ENCODE measurements around the gene ITFG2. TPM values are rescaled to one million over a fixed set of nuclear protein-coding genes. Genes with fewer than 3 reads are reported as not detected.
A peak's percentile ranks its signal among the peaks of the same experiment; 100 is the strongest.
"Not testable (repeated sequence)": the region's sequence is repeated elsewhere in the genome, so short reads cannot be mapped to it uniquely, and the experiment has no call there.

Gene ITFG2
- total RNA-seq, 1 donor from 2014 or later: 17.8 TPM

DNA sequence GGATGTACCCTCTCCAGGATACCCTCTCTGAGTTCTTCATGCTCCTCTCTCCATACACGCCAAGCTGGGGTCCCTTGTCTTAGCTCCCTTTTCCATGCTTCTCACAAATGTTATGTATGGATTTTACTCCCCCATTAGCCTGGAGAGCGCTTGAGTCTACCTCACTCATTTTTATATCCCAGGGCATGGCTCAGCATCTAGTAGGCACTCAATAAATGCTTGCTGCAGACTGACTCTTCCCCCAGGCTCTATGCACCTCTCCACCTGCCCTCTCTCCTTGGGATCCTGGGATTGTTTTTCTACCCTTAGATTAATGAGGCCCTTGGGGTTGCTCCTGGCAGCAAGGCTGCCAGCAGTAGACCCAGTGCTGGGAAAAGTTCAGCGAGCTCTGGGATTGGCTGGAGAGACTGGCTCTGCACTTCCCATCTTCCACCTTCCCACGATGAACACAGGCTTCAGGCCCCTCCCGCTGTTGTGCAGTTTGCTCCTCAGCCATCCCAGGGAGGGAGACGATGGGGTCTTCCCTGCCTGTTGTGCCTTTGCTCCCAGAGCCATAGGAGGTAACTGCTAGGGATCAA lies 20.2 kb downstream of the ITFG2 start:
- ATAC-seq: no peak

DNA sequence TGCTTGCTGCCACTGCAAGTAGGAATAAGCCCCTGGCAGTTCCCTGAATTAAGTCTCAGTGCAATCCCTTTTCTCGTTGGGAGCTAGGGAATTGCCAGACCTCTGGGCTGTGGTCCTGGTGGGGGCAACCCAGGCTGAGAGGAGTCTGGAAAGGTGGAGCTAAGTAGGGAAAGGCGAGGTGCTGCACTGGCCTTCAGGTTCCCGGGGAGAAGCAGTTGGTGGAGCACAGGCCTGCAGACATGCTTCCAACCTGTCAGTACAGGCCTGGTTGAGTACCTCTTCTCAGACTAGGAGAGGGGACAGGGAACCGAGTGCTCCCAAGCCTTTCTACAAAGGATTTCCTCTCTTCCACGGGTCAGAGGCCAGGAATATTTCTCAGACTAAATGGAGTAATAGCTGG lies 20.9 kb downstream of the ITFG2 start:
- no peak for ATAC-seq

DNA sequence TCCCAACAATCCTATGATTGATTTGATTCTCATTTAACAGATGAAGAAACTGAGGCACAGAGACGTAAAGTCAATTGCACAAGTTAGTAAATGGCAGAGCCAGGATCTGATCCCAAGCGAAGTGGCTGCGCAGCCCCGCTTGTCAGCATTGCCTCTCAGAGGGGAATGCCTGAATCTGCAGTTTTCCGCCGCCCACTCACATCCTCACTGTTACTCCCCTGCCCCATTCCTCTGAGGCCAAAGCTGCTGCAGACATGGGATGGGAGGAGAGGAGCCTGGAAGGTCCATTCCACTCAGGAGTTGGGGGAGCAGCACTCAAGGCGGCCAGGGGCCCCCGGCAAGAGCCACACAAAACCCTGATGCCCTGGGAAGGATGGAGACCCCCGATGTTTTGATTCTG lies 21.3 kb downstream of the ITFG2 start:
- ATAC-seq: no peak

DNA sequence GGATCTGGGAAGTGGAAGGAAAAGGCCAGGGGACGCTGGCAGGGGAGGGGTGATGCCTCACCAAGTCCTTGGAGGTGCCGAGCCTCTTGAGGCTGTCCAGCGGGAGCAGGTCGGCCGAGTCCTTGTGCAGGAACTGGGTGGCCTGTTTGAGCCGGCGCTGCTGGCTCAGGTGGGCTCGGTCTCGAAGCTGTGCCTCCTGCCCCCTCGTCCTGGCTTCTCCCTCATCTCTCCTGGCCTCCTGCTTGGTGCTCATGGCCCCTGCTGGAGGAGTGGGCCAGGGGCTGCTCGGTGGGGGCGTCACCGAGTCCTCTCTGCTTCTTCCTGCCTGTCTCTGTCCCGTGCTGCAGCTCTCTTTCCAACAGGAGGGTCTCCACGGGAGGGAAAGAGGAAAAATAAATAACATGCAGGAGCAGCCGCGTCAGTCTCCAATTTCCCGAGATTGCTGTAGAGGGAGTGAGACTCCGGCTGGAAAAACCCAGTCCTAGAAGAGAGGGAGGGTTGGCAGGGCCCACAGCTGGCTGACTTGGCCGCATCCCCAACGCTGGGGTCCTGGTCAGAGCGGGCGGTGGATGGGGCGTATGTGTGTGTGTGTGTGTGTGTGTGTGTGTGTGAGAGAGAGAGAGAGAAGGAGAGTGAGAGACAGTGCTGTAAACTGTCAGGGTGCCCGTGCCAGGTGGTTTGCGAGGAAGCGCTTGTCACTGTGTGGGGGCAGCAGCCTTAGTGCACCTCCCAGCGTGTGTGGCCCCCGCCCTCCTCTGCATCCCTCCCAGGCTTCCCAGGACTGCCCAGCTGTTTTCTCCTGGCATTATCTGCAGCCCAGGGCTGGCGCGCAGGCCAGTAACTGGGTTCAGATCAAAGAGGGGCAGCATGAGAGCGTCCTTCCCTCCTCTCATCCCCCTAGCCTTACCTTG lies 22.4 kb downstream of the ITFG2 start, which contains the start of gene NRIP2:
Gene NRIP2 (minus strand): TSS at position 455 of the 911 bp plus-strand sequence. CDS start 52 bp downstream, at position 403.
- ATAC-seq: peak; percentile 7

DNA sequence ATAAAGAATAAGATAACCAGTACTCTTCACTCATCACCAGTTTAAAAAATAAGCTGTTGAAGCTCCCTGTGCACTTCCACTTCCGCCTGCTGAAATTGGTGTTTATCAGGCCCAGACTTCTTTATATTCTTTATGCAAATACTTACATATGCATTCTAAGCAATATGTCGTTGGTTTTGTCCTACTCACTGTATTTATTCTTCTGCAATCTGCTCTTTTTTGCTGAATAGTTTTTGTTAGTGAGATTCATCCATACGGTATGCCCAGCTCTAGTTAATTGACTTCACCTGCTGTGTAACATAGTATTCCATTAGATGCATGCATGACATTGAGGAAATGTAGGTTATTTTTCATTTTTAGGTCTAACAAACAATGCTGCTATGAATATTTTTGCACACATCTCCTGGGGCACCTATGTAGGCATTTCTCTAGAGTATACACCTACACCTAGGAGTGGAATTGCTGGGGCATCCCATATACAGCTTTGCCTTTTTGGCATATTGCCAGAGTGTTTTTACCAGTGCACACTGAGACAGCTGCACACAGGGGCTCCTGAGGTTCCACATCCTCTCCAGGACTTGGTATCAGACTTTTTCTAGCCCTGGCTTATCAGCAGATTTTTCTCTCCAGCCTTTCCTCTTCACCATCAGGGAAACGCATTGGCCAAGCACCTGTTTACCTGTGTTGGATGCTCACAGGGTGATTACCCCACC lies 23.4 kb downstream of the ITFG2 start:
- ATAC-seq: peak; percentile 39

DNA sequence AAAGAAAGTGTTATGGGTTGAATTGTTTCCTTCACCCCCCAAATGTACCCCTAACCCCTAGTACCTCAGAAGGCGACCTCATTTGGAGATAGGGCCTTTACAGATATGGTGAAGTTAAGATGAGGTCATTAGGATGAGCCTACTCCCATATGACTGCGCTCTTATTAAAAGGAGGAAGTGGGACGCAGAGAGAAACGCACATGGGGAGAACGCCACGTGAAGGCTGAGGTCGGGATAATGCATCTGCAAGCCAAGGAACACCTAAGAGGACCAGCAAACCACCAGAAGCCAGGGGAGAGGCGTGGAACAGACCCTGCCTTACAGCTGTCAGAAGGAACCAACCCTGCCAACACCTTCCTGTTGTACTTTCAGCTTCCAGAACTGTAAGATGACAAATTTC lies 24.1 kb downstream of the ITFG2 start:
- no peak for ATAC-seq

DNA sequence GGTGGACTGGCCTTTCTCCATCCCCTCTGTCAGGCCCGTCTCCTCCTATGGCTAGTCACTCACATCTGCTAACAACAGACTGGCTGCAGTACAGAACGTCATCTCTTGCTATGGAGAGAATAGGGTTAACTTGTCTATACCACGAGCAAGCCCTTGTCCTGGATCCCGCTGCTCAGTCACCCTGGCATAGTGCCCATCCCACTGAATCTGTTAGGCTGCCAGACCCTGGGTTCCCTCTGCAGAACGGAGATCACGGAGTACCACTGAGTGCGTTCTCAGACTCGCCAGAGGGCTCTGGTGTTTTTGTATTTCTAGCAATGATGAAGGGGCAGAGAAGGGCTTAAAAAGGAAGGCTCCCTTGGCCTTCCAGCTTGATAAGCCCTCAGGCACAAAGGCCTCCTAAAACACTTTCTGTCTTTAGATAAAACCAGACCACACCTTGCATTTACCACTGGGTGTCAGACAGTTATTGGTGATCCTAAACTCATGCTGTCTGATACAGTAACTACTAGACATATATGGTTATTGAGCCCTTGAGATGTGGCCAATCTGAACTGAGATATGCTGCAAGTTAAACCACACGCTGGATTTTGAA lies 28.7 kb downstream of the ITFG2 start:
- ATAC-seq: no peak

DNA sequence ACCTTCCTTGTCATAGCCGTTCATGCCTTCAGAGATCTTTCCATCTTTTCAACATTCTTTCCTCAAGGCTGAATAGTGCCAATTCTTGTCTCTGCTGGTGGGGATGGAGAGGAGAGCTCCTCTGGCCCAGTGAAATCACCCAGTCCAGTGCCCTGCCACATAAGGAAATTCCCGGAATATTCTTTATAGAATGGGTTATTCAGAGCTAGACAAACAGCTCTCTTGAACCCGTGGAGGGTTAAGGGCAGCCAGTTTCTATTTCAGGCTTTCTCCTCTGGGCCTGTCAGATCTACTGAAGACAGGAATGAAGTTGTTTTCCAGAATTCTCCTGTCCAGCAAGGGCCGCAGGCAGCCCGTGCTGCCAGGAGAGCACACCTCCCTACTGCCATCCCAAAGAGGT lies 30.5 kb downstream of the ITFG2 start:
- no peak for ATAC-seq

DNA sequence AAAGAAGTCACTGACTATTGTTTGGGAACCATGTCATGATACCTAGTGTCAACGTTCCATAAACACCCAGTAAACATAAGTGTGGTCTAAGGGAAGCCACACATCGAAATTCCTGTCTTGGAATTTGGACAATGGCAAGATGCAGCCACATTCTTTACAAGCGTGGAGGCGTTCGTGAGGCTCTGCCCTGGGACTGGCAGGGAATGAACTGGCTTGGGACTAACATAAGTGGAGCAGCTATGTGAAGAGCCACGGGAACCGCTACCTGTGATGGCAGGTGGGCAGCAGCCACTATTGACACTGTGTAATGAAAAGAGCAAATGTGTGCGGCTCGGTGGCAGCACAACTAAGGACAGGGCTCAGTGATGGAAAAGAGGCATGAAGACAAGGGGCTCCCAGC lies 32.3 kb downstream of the ITFG2 start:
- no peak for ATAC-seq

DNA sequence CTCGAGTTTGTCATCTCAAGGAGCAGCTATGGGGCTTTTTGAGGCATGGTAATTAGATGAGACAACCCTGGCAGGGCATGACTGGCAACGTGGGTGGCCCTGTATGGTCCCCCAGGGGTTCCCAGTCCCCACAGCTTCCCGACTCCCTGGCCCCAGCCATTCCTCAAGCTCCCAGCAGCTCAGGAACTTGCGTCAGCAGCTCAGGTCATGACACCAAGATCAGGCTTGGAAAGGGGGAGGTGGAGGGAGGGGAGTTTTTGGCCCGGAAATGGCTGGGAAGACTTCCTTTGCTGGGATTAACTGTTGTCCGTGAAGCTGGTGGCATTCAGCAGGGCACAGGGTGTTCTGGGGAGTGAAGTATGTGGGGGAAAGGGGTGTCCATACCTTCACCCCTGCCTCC lies 32.8 kb downstream of the ITFG2 start:
- ATAC-seq: no peak

DNA sequence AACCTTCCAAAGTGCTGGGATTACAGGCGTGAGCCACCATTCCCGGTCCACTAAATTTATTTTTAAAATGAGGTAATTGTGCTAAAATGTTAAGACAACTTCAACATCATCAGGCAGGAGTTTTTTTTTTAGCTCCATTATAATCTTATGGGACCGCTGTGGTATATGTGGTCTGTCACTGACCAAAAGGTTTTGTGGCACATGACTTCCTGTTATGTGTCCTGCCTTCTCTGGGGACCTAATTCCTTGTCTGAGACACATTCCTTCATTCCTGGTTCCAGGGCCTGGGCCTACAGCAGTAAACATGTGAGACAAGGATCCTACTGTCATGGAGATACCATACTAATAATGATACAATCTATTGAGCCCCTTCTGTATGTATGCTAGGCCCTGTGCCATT lies 39.5 kb downstream of the ITFG2 start:
- no peak for ATAC-seq

DNA sequence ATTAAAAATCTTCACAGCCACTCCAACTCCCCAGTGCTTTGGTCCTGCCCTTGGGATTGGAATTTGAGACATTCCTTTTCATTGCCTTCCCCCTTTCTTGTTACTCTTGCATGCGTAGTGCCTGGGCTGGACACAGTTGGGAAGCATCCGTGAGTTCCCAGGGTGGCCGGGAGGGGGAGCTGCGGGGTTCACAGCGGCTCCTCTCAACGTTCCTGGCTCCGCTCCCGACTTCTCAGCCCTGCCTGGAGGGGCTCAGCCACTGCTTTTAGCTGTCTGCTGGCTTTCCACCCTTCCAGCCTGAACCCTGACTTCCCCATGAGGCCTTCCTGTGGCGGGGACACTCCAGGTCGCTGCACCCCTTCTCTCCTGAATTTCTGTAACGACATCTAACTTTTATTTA lies 41.2 kb downstream of the ITFG2 start:
- peak; percentile 75 for ATAC-seq

DNA sequence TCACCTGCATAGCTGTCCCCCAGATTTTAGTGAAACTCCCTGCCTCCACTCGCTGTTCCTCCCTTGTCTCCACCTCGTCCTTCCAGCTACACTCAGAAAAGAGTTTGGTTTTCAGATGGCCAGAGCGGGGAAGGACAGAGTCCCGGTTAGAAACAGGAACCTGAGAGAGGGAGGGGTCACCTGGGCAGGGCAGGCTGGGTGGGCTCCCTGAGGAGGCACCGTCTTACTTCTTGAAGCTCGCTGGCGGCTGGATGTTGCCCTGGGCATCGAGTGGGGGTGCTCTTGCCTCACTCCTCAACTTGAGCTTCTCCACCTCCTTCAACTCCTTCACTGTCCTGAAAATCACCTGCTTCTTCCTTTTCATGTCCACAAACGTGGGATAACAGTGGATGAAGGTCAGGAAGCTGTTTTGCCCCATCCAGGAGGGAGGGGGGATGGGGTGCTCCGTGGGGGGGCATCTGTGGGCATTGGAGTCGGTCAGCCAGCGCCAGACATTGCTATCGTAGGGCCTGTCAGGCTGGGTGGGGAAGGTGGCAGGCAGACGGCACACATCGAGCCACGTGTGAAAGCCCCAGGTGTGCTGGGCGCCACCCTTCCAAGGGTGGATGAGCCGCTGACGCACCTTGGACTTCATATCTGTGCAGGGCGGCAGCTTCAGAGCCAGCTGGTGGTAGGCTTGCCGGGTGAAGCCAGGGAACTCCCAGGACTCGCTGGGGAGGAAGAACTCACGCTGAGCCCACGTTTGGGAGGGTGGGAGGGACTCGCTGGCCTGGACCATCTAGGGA lies 42.4 kb downstream of the ITFG2 start:
- no peak for ATAC-seq

DNA sequence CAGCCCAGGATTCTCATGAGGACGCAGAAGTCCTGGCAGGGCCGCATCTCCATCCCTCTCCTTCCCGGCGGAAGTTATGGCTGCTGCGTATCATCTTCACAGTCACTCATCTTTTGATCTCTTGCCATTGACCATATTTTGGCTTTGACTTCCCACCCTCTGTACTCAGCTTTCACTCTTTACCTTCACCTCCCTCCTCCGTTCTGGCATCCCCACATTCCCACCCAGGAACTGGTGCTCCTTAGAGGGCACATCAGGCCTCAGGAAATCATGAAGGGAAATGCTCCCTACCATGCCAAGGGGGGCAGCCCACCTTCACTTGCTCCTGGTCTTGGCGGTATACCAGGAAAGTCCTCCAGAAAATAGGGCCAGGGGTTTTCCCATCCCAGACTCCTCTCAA lies 43.1 kb downstream of the ITFG2 start:
- ATAC-seq: no peak

DNA sequence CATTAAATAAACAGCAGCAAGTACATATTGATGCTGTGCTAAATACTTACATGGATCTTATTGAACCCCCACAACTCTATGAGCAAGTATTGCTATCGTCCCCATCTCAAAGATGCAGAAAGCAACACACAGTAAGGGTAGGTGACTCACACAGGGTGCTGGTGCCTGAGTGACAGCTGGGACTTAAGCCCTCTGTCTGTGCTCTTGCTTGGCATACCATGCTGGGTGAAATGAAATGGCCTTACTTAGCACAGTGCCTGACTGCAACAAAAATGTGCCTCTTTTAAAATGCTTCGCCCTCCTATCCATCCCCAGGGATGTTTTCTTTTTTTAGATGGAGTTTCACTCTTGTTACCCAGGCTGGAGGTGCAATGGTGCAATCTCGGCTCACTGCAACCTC lies 43.6 kb downstream of the ITFG2 start:
- ATAC-seq: peak; percentile 24

DNA sequence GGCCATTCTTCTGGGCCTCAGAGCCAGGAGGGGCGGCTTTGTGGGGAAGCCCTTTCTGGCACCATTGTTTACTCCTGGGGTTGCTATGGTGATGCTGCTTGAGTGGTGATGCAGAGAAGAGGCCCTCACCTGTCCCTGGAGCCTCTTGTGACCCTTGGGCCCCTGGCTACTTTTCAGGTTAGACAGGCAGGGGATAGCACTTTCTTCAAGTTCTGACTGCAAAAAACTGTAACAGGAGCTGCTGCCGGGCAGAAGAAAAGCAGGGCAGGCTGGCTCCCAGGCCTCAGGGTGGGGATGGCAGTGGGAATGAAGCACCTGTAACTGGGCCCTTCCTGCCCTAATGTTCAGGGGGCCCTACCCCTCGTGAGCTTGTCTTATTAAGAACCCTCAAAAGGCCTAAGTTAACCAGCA lies 44.6 kb downstream of the ITFG2 start, which contains the start of gene TEX52:
Gene TEX52 (minus strand): TSS at position 19 of the 411 bp plus-strand sequence. CDS start 13 bp downstream, at position 6.
- ATAC-seq: no peak

DNA sequence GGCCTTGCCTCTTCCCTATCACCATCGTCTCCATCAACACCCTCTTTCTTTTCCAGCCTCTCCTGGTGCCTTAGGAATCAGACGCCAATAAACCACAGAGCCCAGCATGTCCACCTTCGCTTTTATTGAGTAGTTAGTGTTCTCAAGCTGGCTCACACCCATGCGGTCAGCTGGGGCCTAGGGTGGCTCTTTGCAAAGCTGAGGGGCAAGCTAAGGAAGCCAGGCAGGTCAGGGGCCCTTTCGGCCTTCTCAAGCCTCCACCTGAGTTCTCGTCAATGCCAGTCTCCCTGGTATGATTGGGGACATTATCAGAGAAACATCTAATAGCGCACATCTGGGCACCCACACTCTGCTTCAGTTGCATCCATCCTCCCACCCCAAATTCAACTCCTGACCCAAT lies 45.1 kb downstream of the ITFG2 start:
- no peak for ATAC-seq

DNA sequence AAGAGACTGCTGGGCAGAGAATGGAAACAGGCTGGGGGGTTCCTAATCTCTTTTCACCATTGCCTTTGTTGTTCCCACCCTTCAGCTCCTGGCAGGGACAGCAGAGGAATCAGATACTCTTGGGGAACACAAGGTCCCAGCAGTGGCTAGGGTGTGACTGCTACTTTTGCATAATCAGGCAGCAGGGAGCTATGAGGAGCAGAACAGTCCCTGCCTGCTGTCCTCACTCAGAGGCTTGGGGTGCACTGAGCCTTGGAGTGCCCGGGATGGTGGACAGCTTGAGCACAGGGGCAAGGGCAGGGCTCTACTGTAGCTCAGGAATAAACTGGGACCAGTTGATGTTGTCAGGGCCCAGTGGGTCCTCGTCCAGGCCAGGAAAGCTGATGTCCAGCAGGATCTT lies 45.9 kb downstream of the ITFG2 start:
- no peak for ATAC-seq

DNA sequence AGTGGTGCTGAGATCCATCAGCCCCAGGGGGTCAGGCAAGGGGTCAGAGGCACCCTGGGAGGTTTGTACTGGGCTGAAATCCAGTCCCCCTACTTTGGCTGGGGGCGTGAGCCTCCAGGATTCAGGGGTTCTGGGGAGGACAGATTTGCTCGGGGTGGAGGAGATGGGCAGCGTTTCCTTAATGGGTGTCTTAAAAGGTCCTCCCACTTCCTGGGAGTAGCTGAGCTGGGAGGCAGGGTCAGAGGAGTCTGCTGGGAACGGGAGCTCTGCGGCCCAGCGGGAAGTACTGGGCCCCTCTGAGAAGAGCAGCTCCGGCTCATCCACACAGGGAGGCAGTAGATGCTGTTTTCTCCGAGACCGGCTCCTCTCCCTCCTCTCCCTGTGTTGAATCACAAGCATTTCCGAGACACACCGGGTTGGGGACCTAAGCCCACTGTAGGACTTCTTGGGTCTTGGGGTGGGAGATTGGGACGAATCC lies 46.5 kb downstream of the ITFG2 start:
- no peak for ATAC-seq

DNA sequence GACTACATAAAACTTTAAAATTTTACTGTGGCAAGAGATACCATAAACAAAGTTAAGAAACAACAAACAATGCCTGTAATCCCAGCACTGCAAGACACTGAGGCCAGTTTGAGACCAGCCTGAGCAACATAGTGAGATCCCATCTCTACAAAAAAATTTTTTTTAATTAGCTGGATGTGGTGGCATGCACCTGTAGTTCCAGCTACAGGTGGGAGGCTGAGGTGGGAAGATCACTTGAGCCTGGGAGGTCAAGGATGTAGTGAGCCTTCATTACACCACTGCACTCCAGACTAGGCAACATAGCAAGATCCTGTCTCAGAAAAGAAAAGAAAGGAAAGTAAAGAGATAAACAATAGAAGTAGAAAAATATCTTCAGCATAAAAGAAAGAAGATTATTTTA lies 47.7 kb downstream of the ITFG2 start:
- ATAC-seq: no peak

DNA sequence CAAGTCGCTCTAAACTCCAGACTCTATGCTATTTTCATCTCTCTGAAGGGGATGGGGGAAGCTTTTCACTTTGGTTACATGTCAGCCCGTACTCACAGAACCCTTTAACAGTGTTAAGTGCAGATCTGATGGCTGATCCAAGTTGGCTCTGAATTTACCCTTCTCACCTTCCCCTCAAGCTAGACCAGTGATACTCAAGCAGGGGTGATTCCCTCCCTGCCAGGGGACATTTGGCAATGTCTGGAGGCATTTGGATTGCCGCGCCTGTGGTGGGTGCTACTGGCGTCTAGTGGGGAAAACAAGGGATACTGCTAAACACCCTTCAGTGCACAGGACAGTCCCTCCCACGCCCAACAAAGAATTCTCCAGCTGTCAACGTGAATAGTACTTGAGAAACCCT lies 50.4 kb downstream of the ITFG2 start:
- ATAC-seq: no peak

DNA sequence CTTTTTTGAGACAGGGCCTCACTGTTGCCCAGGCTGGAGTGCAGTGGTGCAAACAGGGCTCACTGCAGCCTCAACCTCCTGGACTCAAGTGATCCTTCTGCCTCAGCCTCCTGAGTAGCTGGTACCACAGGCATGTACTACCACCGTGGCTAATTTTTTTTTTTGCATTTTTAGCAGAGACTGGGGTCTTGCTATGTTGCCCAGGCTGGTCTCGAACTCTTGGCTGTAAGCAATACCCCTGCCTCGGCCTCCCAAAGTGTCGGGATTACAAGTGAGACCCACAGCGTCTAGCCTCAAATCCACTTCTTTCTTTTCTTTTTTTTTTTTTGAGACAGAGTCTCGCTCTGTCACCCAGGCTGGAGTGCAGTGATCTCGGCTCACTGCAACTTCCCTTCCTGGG lies 50.9 kb downstream of the ITFG2 start:
- not testable (repeated sequence) for ATAC-seq
